Left lung (tissue), 10 donors: ENCODE data around the gene C1QB. TPM values are rescaled to one million over a fixed set of nuclear protein-coding genes. Genes with fewer than 3 reads are reported as not detected.

Experiments
- ATAC-seq: fragments of 200-7000 bp; cut with Tn5 transposase; one replicate; pipeline ENCODE4 v1.9.1; 2020; ENCODE audit warnings: moderate library complexity
- DNase-seq, 4 donors: peaks; one replicate each; pipeline ENCODE4 v3.0.0-alpha.2; 2013 to 2020
- H3K27ac ChIP-seq, 2 donors: fragments of 200-600 bp; sonication (generic) in 1 of 2; one replicate each; pipeline versions ENCODE4 v1.5.0 to v1.8.0; 2020 to 2021
- H3K27me3 ChIP-seq, 2 donors: fragments of 200-600 bp; sonication (generic) in 1 of 2; one replicate each; pipeline versions ENCODE4 v1.5.0 to v1.8.0; 2020 to 2021
- H3K36me3 ChIP-seq, 2 donors: fragments of 200-600 bp; sonication (generic) in 1 of 2; one replicate each; pipeline versions ENCODE4 v1.5.0 to v1.8.0; 2020 to 2021
- H3K4me1 ChIP-seq, 2 donors: fragments of 200-600 bp; one replicate each; pipeline ENCODE4 v1.8.0; 2021
- H3K4me3 ChIP-seq, 2 donors: fragments of 200-600 bp; sonication (generic) in 1 of 2; one replicate each; pipeline versions ENCODE4 v1.5.0 to v1.8.0; 2020 to 2021; ENCODE audit warnings: mild to moderate bottlenecking in 1 of 2
- H3K9me3 ChIP-seq, 2 donors: fragments of 200-600 bp; sonication (generic) in 1 of 2; one replicate each; pipeline versions ENCODE4 v1.5.0 to v1.8.0; 2020 to 2021
- intact Hi-C, 2 donors: fragments of 100-400 bp; cut with DNase I; formaldehyde crosslinking; loops; one replicate each; pipeline versions ENCODE4 v1.11.2 to v1.14.2; 2022
- polyA plus RNA-seq, 6 donors: library from polyadenylated mRNA; unstranded; fragments of 120-200 nt; gene quantifications; one replicate each; pipeline ENCODE4 v1.2.1, GENCODE V29; 2013; ENCODE audit not compliant: insufficient read length in 6 of 6
- total RNA-seq, 2 donors: library from RNA; stranded (reverse); fragmentation: NEBNext Ultra II Directional; extraction: Animal tissue kit (Norgen Biotek cat#: 25700); gene quantifications; one replicate each; pipeline ENCODE4 v1.2.1, GENCODE V29; 2021
- TF ChIP-seq, protein P1 (sequence below), 2 donors: fragments of 200-600 bp; sonication (generic) in 1 of 2; IDR thresholded peaks; one replicate each; pipeline versions ENCODE4 v1.5.0 to v1.8.0; 2021; ENCODE audit warnings: antibody characterized with exemption in 2 of 2
- donor health status: DM: no; HTN: yes; CAD: no.
- donor health status: DM: no; HTN: no; CAD: no.

Gene C1QB
- total and polyA plus RNA-seq, 8 donors: 12.3 to 648 (median 17.6) TPM

DNA sequence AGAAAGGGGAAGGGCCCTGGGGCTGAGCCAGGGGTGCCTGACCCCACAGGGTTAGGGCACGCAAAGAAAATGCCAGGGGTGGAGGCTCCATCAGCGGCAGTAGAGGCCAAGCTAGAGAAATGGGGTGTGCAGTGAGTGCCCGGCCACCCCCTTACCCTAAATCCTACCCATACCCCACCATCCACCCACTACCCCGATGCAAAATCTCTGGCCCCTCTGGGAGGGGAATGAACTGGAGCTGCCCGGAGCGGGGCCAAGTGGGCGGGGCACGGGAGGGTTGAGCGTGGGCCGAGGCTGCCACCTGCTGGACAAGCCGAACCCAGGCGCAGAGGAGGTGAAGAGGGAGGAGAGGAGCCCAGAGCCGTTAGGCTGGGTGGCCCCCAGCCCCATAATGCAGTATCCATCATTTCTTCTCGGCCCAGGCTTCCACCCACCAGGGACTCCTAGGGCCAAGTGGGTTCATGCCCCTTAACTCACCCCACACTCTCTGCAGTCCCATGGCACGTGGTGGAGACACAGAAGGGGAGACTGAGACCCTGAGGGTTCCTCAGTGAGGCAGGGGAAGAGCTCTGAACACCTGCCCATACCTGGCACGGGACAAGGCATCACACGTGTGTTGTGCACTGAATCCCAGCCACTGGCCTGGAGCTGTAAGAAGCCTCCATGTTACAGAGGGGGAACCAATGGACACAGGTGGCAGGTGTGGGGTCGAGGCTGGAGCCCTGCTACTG is 11.0 kb upstream of the C1QB start:
- peaks cover 4 to 10% of the 10 kb centered on the region in 2 donors for H3K4me1 ChIP-seq
- intact Hi-C loops: loop anchor here in 1 of 2 donors (2.0 kb wide), 1 partner anchor 223 kb away; no protein-coding TSS in a partner anchor
- no peaks in the 10 kb centered on the region for H3K9me3 ChIP-seq
- TF ChIP-seq, protein P1, sequence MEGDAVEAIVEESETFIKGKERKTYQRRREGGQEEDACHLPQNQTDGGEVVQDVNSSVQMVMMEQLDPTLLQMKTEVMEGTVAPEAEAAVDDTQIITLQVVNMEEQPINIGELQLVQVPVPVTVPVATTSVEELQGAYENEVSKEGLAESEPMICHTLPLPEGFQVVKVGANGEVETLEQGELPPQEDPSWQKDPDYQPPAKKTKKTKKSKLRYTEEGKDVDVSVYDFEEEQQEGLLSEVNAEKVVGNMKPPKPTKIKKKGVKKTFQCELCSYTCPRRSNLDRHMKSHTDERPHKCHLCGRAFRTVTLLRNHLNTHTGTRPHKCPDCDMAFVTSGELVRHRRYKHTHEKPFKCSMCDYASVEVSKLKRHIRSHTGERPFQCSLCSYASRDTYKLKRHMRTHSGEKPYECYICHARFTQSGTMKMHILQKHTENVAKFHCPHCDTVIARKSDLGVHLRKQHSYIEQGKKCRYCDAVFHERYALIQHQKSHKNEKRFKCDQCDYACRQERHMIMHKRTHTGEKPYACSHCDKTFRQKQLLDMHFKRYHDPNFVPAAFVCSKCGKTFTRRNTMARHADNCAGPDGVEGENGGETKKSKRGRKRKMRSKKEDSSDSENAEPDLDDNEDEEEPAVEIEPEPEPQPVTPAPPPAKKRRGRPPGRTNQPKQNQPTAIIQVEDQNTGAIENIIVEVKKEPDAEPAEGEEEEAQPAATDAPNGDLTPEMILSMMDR (IDR thresholded peaks at IDR 0.05): peak; percentile 84 to 90
- no peaks in the 10 kb centered on the region for H3K36me3 ChIP-seq
- no peak overlapping the region for H3K4me3 ChIP-seq
- ATAC-seq (peak; percentile 90), DNase-seq (peak; percentile 58 to 93 (median 79))
- no peak overlapping the region for H3K27ac ChIP-seq
- peaks cover 0 to 52% of the 10 kb centered on the region in 2 donors for H3K27me3 ChIP-seq

DNA sequence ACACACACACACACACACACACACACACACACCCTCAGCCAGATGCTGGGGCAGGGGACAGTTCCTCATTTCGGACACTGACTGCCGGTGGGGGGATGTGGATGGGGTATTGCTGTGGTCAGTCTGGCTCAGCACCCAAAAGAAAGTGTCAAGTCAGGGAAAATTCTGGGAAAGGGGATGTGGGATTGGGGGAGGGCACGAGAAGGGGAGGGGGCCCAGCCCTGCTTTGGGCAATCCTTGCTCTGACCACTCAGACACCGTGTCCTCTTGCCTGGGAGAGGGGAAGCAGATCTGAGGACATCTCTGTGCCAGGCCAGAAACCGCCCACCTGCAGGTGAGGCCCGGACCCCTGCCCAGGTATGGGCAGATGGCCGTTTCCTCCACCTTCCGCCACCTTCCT is 9.7 kb upstream of the C1QB start, which contains the start of gene C1QC:
Gene C1QC (plus strand): TSS at position 253 of the 400 bp plus-strand sequence. CDS start 391 bp downstream, outside the sequence.
- Histone ChIP-seq H3K27me3 (peaks cover 0 to 43% of the 10 kb centered on the region in 2 donors), H3K9me3 (no peaks in the 10 kb centered on the region), H3K4me1 (peaks cover 4 to 10% of the 10 kb centered on the region in 2 donors), H3K27ac (no peak within 1 kb of the TSS), H3K4me3 (peak within 1 kb of the TSS; percentile 13 to 38), H3K36me3 (no peaks in the 10 kb centered on the region)
- intact Hi-C loops: loop anchor here in 1 of 2 donors (2.0 kb wide), 1 partner anchor 225 kb away; no protein-coding TSS in a partner anchor
- TF ChIP-seq, protein P1 (IDR thresholded peaks at IDR 0.05): no peak
- peak in 1 of 4 donors; percentile 67 for DNase-seq
- peak; percentile 36 for ATAC-seq

DNA sequence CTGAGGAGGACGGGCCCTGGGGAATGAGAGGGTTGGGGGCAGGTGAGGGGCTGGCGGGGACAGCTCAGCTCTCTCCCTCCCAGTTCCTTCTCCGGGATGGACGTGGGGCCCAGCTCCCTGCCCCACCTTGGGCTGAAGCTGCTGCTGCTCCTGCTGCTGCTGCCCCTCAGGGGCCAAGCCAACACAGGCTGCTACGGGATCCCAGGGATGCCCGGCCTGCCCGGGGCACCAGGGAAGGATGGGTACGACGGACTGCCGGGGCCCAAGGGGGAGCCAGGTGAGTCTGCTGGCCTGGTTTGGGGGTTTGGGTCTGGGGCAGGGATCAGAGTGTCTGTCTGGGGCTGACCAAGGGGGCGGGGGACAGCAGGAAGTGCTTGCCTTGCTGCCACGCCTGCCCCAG is 9.1 kb upstream of the C1QB start:
- intact Hi-C loops: loop anchor here in 1 of 2 donors (2.0 kb wide), 1 partner anchor 225 kb away; no protein-coding TSS in a partner anchor
- no peaks in the 10 kb centered on the region for H3K36me3 ChIP-seq
- no peaks in the 10 kb centered on the region for H3K9me3 ChIP-seq
- peaks cover 0 to 38% of the 10 kb centered on the region in 2 donors for H3K27me3 ChIP-seq
- TF ChIP-seq, protein P1 (IDR thresholded peaks at IDR 0.05): no peak
- H3K4me3 ChIP-seq: peak overlapping the region; percentile 13 to 38
- peaks cover 4 to 10% of the 10 kb centered on the region in 2 donors for H3K4me1 ChIP-seq
- peak in 1 of 4 donors; percentile 73 for DNase-seq
- no peak overlapping the region for H3K27ac ChIP-seq
- no peak for ATAC-seq

DNA sequence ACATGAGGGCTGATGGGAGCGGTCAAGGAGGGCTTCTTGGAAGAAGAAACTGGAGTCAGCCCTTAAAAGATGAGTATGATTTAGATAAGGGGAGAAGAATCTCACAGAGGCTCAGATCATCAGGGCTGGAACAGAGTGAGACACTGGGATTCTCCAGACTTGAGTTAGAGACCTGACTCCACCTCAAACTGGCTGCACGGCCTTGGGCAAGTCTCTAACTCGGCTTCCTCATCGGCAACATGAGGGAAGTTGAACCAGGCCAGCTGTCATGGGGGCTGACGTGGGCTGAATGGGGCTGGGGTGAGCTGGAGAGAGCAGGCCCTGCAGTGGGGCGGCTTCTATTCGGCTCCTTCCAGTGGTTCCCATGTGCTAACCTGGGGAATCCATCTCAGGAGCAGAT is 7.1 kb upstream of the C1QB start:
- DNase-seq: peak in 1 of 4 donors; percentile 57
- H3K9me3 ChIP-seq: no peaks in the 10 kb centered on the region
- intact Hi-C loops: no loop called here
- H3K4me3 ChIP-seq: peak overlapping the region in 1 of 2 donors; percentile 38
- no peaks in the 10 kb centered on the region for H3K36me3 ChIP-seq
- ATAC-seq: peak; percentile 28
- TF ChIP-seq, protein P1 (IDR thresholded peaks at IDR 0.05): no peak
- H3K27me3 ChIP-seq: peaks cover 0 to 19% of the 10 kb centered on the region in 2 donors
- peak overlapping the region in 1 of 2 donors; percentile 18 for H3K27ac ChIP-seq
- H3K4me1 ChIP-seq: peaks cover 4 to 10% of the 10 kb centered on the region in 2 donors

DNA sequence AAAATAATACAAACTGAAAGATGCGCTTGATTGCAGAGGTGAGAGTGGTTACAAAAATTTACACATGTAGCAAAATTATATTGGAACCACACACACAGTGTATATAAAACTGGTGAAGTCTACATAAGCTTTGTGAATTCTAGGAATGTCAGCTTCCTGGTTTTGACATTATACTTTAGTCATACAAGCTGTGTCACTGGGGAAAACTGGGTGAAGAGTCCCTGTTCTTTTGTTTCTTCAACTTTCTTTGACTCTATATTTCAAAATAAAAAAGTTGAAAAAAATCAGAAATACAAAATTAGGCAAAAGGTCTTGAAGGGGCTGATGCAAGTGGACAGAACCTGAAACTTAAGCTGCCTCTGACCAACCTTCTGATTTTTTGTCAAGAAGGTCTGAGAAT is 6.7 kb upstream of the C1QB start:
- DNase-seq (no peak), ATAC-seq (no peak)
- peaks cover 4 to 10% of the 10 kb centered on the region in 2 donors for H3K4me1 ChIP-seq
- TF ChIP-seq, protein P1 (IDR thresholded peaks at IDR 0.05): no peak
- H3K4me3 ChIP-seq: peak overlapping the region in 1 of 2 donors; percentile 38
- no peaks in the 10 kb centered on the region for H3K36me3 ChIP-seq
- H3K27me3 ChIP-seq: peaks cover 0 to 18% of the 10 kb centered on the region in 2 donors
- no peaks in the 10 kb centered on the region for H3K9me3 ChIP-seq
- peak overlapping the region in 1 of 2 donors; percentile 18 for H3K27ac ChIP-seq
- intact Hi-C loops: no loop called here
